Astrocyte of the cerebellum (primary cell): ENCODE data around the gene UBE2E2.

ENCODE experiments used
- DNase-seq: peaks from one replicate; pipeline ENCODE4 v3.0.0-alpha.2; 2011; ENCODE audit warnings: low read depth
- H3K4me3 ChIP-seq: 2 replicates; pipeline ENCODE4 v1.5.1; 2011; ENCODE audit warnings: mild to moderate bottlenecking, low read depth, low read length, moderate library complexity
- CTCF ChIP-seq: IDR thresholded peaks from 2 replicates; pipeline ENCODE4 v1.5.1; 2012; ENCODE audit warnings: low read length, low read depth, moderate library complexity, mild to moderate bottlenecking; ENCODE audit errors: missing control alignments
- in situ Hi-C: cut with HindIII; loops from 2 replicates; pipeline ENCODE4 v1.10.0; 2017; ENCODE audit warnings: low sequenced_read_pairs

The UBE2E2 gene

GRCh38 chr3:23549148-23549910, 346.2 kb downstream of the UBE2E2 start:
- no peak for TF ChIP-seq CTCF
- no peak overlapping the region for H3K4me3 ChIP-seq
- DNase-seq, result no peak
- in situ Hi-C loops, result no loop called here

DNA sequence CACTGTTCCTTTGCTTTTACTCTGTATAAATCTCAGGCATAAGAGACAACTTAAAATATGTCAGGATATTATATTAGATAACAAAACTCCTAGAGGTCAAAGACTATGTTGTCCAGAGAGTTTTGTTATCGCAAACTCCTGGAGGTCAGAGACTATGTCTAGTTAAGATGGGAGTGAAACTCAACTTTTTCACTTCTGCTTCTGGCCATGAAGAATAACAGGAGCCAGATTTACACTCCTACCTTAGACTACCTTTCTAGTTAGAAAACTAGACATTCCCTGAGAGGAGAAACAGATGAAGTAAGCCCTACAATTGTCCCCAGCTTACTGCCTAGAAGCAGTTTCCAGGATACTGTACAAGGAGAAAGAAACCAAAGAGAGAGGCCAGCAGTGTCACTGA, 347.3 kb downstream of the UBE2E2 start:
- in situ Hi-C loops, result no loop called here
- H3K4me3 ChIP-seq, result no peak overlapping the region
- no peak for TF ChIP-seq CTCF
- no peak for DNase-seq

GRCh38 chr3:23552506-23552905, 349.4 kb downstream of the UBE2E2 start:
- TF ChIP-seq CTCF, result no peak
- DNase-seq, result no peak
- no peak overlapping the region for H3K4me3 ChIP-seq
- in situ Hi-C loops, result no loop called here

DNA sequence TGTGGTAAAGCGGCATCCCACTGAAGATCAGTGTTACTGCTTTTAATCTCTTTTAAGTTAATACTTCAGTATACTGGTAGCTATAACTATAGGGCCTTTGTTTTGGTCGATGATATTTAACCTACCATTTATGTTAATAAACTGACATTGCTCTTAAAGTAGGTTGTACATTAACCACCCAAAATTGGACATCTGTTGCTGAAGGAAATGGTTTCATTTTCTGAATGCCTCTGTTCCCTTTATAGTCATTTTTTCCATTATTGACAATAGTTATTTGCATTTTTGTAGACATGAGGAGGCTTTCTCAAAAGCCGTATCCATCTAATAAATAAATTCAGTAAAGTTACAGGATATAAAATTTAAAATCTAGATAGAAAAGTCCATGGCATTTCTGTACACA, 350.2 kb downstream of the UBE2E2 start:
- TF ChIP-seq CTCF, result no peak
- H3K4me3 ChIP-seq, result no peak overlapping the region
- DNase-seq, result no peak
- in situ Hi-C loops, result no loop called here

- no peak for DNase-seq
- in situ Hi-C loops, result no loop called here
- H3K4me3 ChIP-seq, result no peak overlapping the region
- no peak for TF ChIP-seq CTCF
Observed at GRCh38 chr3:23565041-23565775, 362.1 kb downstream of the UBE2E2 start.

DNA sequence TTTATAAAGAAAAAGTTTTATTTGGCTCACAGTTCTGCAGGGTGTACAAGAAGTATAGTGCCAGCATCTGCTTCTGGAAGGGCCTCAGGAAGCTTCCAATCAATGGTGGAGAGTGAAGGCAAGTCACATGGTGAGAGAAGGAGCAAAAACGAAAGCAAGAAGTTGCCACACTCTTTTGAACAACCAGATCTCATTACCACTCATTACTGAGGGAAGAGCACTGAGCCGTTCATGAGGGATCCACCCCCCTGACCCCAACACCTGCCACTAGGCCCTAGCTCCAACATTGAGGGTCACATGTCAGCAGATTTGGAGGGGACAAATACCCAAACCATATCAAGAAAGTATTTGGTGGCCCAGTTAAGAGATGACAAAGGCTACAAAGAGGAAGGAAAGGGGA, 363.4 kb downstream of the UBE2E2 start:
- TF ChIP-seq CTCF, result no peak
- DNase-seq, result no peak
- H3K4me3 ChIP-seq, result no peak overlapping the region
- in situ Hi-C loops, result no loop called here
